MM.1S (cell line): ENCODE measurements around the gene COLGALT1.

ENCODE experiments used
- EZH2 ChIP-seq: fragments of 300-600 bp; sonication (generic); optimal IDR thresholded peaks from 2 replicates; pipeline ENCODE3; 2017; ENCODE audit warnings: low read depth, mild to moderate bottlenecking, antibody characterized with exemption, low read length, mixed read lengths
- TF ChIP-seq, protein P1 (sequence below): fragments of 300-600 bp; sonication (generic); IDR thresholded peaks from 2 replicates; pipeline ENCODE4 v1.5.1; 2016; ENCODE audit warnings: antibody characterized with exemption, low read length, mixed read lengths

DNA sequence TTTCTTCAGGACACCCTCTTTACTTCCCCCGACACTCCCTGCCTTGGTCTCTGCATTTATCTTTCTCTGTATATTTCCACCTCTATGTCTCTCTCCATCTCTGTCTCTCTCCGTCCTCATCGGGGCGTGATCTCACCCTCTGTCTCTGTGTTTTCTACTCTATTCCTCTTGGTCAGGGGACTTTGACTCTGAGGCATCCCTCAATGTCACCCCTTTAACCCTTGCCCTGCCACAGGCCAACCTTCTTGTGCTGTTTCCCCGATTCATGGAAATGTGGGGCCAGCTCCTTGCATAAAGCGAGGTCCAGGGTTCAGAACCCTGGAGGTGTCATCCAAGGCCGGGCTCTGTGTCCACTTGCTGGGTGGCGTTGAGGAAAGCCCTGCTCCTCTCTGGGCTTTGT, 46.8 kb downstream of the COLGALT1 start:
- TF ChIP-seq, protein P1, sequence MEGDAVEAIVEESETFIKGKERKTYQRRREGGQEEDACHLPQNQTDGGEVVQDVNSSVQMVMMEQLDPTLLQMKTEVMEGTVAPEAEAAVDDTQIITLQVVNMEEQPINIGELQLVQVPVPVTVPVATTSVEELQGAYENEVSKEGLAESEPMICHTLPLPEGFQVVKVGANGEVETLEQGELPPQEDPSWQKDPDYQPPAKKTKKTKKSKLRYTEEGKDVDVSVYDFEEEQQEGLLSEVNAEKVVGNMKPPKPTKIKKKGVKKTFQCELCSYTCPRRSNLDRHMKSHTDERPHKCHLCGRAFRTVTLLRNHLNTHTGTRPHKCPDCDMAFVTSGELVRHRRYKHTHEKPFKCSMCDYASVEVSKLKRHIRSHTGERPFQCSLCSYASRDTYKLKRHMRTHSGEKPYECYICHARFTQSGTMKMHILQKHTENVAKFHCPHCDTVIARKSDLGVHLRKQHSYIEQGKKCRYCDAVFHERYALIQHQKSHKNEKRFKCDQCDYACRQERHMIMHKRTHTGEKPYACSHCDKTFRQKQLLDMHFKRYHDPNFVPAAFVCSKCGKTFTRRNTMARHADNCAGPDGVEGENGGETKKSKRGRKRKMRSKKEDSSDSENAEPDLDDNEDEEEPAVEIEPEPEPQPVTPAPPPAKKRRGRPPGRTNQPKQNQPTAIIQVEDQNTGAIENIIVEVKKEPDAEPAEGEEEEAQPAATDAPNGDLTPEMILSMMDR: no peak
- TF ChIP-seq EZH2: no peak
